CD4-positive, alpha-beta memory T cell (primary cell): ENCODE data around the gene UTY. TPM values are rescaled to one million over a fixed set of nuclear protein-coding genes. Genes with fewer than 3 reads are reported as not detected.

Source experiments
- CTCF ChIA-PET: fragments of 350-600 bp; sonication (Branson Sonifier 250); formaldehyde crosslinking; loops from one replicate; lab custom pipeline; 2021; ENCODE audit warnings: inconsistent platforms; ENCODE audit not compliant: partially characterized antibody; lab: Charles Lee
- POLR2A ChIA-PET: fragments of 350-600 bp; sonication (Branson Sonifier 250); formaldehyde crosslinking; loops from one replicate; lab custom pipeline; 2021; ENCODE audit not compliant: partially characterized antibody; lab: Charles Lee
- DNase-seq, 5 donors: peaks; one replicate each; pipeline versions ENCODE4 v3.0.0 to v3.0.0-alpha.2; 2020 to 2022; ENCODE audit warnings: mixed read lengths in 1 of 5
- H3K27ac ChIP-seq: one replicate; pipeline ENCODE4 v1.7.0; 2013; ENCODE audit warnings: low read depth, low read length
- H3K27me3 ChIP-seq: 2 replicates; pipeline ENCODE4 v1.7.0; 2013; ENCODE audit warnings: mild to moderate bottlenecking, low read length, moderate library complexity; ENCODE audit not compliant: insufficient read depth
- H3K36me3 ChIP-seq: 2 replicates; pipeline ENCODE4 v1.7.0; 2013; ENCODE audit warnings: mild to moderate bottlenecking, low read length, moderate library complexity; ENCODE audit not compliant: insufficient read depth
- H3K4me1 ChIP-seq: 2 replicates; pipeline ENCODE4 v1.7.0; 2013; ENCODE audit warnings: mild to moderate bottlenecking, low read length, moderate library complexity; ENCODE audit not compliant: insufficient read depth
- H3K4me3 ChIP-seq, 2 donors: one replicate each; pipeline ENCODE4 v1.7.0; 2013; ENCODE audit warnings: low read length in 2 of 2, mild to moderate bottlenecking in 1 of 2
- H3K9me3 ChIP-seq, 2 donors: one replicate each; pipeline ENCODE4 v1.7.0; 2013; ENCODE audit warnings: low read length in 2 of 2, control low read depth in 1 of 2; ENCODE audit not compliant: control insufficient read depth in 1 of 2
- H3K27ac Mint-ChIP-seq, 7 donors: one replicate each; pipeline ENCODE4 v1.8.0; 2020 to 2021; ENCODE audit warnings: mixed read lengths in 7 of 7, mild to moderate bottlenecking in 6 of 7, inconsistent platforms in 3 of 7, moderate library complexity in 3 of 7
- H3K27me3 Mint-ChIP-seq, 2 donors: one replicate each; pipeline ENCODE4 v1.8.0; 2020 to 2021; ENCODE audit warnings: mixed read lengths in 2 of 2
- H3K36me3 Mint-ChIP-seq, 2 donors: one replicate each; pipeline ENCODE4 v1.8.0; 2020 to 2021; ENCODE audit warnings: mixed read lengths in 2 of 2, inconsistent platforms in 1 of 2, mild to moderate bottlenecking in 1 of 2
- H3K4me1 Mint-ChIP-seq, 4 donors: one replicate each; pipeline ENCODE4 v1.8.0; 2020 to 2021; ENCODE audit warnings: mixed read lengths in 4 of 4, mild to moderate bottlenecking in 1 of 4
- H3K4me3 Mint-ChIP-seq, 8 donors: one replicate each; pipeline ENCODE4 v1.8.0; 2020 to 2021; ENCODE audit warnings: mixed read lengths in 8 of 8, mild to moderate bottlenecking in 7 of 8, moderate library complexity in 6 of 8, inconsistent platforms in 3 of 8
- H3K9me3 Mint-ChIP-seq, 8 donors: one replicate each; pipeline ENCODE4 v1.8.0; 2020 to 2021; ENCODE audit warnings: mixed read lengths in 8 of 8, mild to moderate bottlenecking in 5 of 8, inconsistent platforms in 3 of 8, moderate library complexity in 1 of 8
- intact Hi-C: fragments of 100-400 bp; cut with micrococcal nuclease; formaldehyde crosslinking; loops from one replicate; pipeline ENCODE4 v1.15.1; 2023
- polyA plus RNA-seq, 2 donors: library from polyadenylated mRNA; unstranded; fragments of 300-500 nt; fragmentation: Illumina TruSeq; gene quantifications; one replicate each; pipeline ENCODE4 v1.2.3, GENCODE V29; 2021
- total RNA-seq, 2 experiments: library from RNA; stranded (reverse); gene quantifications; one replicate each; pipeline ENCODE4 v1.2.3, GENCODE V29; 2021

UTY gene
- total and polyA plus RNA-seq, 4 experiments from 2014 or later, result 70.8 to 71.8 TPM; not detected in 2

- peaks cover 48% of the 10 kb centered on the region for H3K4me1 ChIP-seq
- H3K9me3 ChIP-seq, result no peaks in the 10 kb centered on the region
- H3K4me3 ChIP-seq, result peak overlapping the region; percentile 85 to 90
- no peaks in the 10 kb centered on the region for H3K27me3 ChIP-seq
- Mint-ChIP-seq H3K4me3 (peak overlapping the region in 2 of 8 donors; percentile 83 to 94), H3K9me3 (no peaks in the 10 kb centered on the region), H3K27me3 (no peaks in the 10 kb centered on the region), H3K27ac (peak overlapping the region in 2 of 7 donors; percentile 98), H3K36me3 (peaks cover 0 to 43% of the 10 kb centered on the region in 2 donors), H3K4me1 (peaks cover 0 to 43% (median 12%) of the 10 kb centered on the region in 4 donors)
- H3K36me3 ChIP-seq, result no peaks in the 10 kb centered on the region
- CTCF ChIA-PET, result no interaction called here
- POLR2A ChIA-PET, result interaction anchor here (1.0 to 3.1 kb wide), 4 partner anchors 10 to 574 kb away, joined by 3 to 44 read pairs (median 8); partner anchors contain the start of genes DDX3Y and TMSB4Y
- intact Hi-C loops, result loop anchor here (2.0 to 10.0 kb wide), 4 partner anchors 103 to 867 kb away; partner anchors contain the start of gene DDX3Y
- peak in 1 of 5 donors; percentile 78 for DNase-seq
- peak overlapping the region; percentile 94 for H3K27ac ChIP-seq
Measured at GRCh38 chrY:13478126-13478785, 1.6 kb downstream of the UTY start.

GRCh38 chrY:13474997-13475396 lies 4.8 kb downstream of the UTY start:
- peaks cover 0 to 64% (median 15%) of the 10 kb centered on the region in 4 donors for H3K4me1 Mint-ChIP-seq
- H3K27ac Mint-ChIP-seq, result peak overlapping the region in 1 of 7 donors; percentile 77
- Histone ChIP-seq H3K27ac (no peak overlapping the region), H3K36me3 (no peaks in the 10 kb centered on the region), H3K9me3 (no peaks in the 10 kb centered on the region), H3K4me1 (peaks cover 69% of the 10 kb centered on the region), H3K4me3 (no peak overlapping the region), H3K27me3 (no peaks in the 10 kb centered on the region)
- intact Hi-C loops, result loop anchor here (10.0 kb wide), 2 partner anchors 100 to 870 kb away; no protein-coding TSS in a partner anchor
- ChIA-PET POLR2A (interaction anchor here (0.8 to 1.3 kb wide), 2 partner anchors 229 to 569 kb away, joined by 3 to 5 read pairs; partner anchors contain the start of gene TMSB4Y), CTCF (no interaction called here)
- H3K9me3 Mint-ChIP-seq, result no peaks in the 10 kb centered on the region
- peaks cover 0 to 61% of the 10 kb centered on the region in 2 donors for H3K36me3 Mint-ChIP-seq
- H3K4me3 Mint-ChIP-seq, result peak overlapping the region in 1 of 8 donors; percentile 84
- no peak for DNase-seq
- no peaks in the 10 kb centered on the region for H3K27me3 Mint-ChIP-seq

- no peaks in the 10 kb centered on the region for H3K27me3 Mint-ChIP-seq
- intact Hi-C loops, result no loop called here
- H3K27ac Mint-ChIP-seq, result no peak overlapping the region
- H3K9me3 Mint-ChIP-seq, result no peaks in the 10 kb centered on the region
- Histone ChIP-seq H3K9me3 (no peaks in the 10 kb centered on the region), H3K4me3 (no peak overlapping the region), H3K27me3 (no peaks in the 10 kb centered on the region), H3K4me1 (peaks cover 53% of the 10 kb centered on the region), H3K27ac (no peak overlapping the region), H3K36me3 (no peaks in the 10 kb centered on the region)
- H3K4me1 Mint-ChIP-seq, result peaks cover 0 to 63% (median 16%) of the 10 kb centered on the region in 4 donors
- H3K36me3 Mint-ChIP-seq, result peaks cover 0 to 37% of the 10 kb centered on the region in 2 donors
- H3K4me3 Mint-ChIP-seq, result peak overlapping the region in 1 of 8 donors; percentile 25
- no peak for DNase-seq
- POLR2A ChIA-PET, result no interaction called here
- CTCF ChIA-PET, result interaction anchor here (1.3 kb wide), 1 partner anchor 14 kb away, joined by 3 read pairs; no protein-coding TSS in a partner anchor
Measured at GRCh38 chrY:13451572-13451971, 28.3 kb downstream of the UTY start.

GRCh38 chrY:13450596-13451130 lies 29.2 kb downstream of the UTY start:
- intact Hi-C loops, result no loop called here
- Mint-ChIP-seq H3K27me3 (no peaks in the 10 kb centered on the region), H3K9me3 (no peaks in the 10 kb centered on the region), H3K4me3 (peak overlapping the region in 1 of 8 donors; percentile 35), H3K27ac (no peak overlapping the region), H3K36me3 (peaks cover 0 to 43% of the 10 kb centered on the region in 2 donors), H3K4me1 (peaks cover 0 to 67% (median 17%) of the 10 kb centered on the region in 4 donors)
- no peak for DNase-seq
- no peak overlapping the region for H3K4me3 ChIP-seq
- H3K4me1 ChIP-seq, result peaks cover 55% of the 10 kb centered on the region
- H3K27me3 ChIP-seq, result no peaks in the 10 kb centered on the region
- H3K9me3 ChIP-seq, result no peaks in the 10 kb centered on the region
- H3K27ac ChIP-seq, result no peak overlapping the region
- CTCF ChIA-PET, result no interaction called here
- no peaks in the 10 kb centered on the region for H3K36me3 ChIP-seq
- POLR2A ChIA-PET, result no interaction called here

GRCh38 chrY:13445566-13445965 lies 34.3 kb downstream of the UTY start:
- POLR2A ChIA-PET, result no interaction called here
- Histone ChIP-seq H3K4me3 (no peak overlapping the region), H3K4me1 (peaks cover 41% of the 10 kb centered on the region), H3K27me3 (no peaks in the 10 kb centered on the region), H3K9me3 (no peaks in the 10 kb centered on the region), H3K36me3 (no peaks in the 10 kb centered on the region), H3K27ac (no peak overlapping the region)
- Mint-ChIP-seq H3K36me3 (peaks cover 0 to 56% of the 10 kb centered on the region in 2 donors), H3K27me3 (no peaks in the 10 kb centered on the region), H3K4me1 (peaks cover 0 to 51% (median 12%) of the 10 kb centered on the region in 4 donors), H3K9me3 (no peaks in the 10 kb centered on the region), H3K4me3 (no peak overlapping the region), H3K27ac (peak overlapping the region in 2 of 7 donors; percentile 12 to 84)
- CTCF ChIA-PET, result no interaction called here
- intact Hi-C loops, result no loop called here
- DNase-seq, result no peak

- H3K27ac Mint-ChIP-seq, result no peak overlapping the region
- POLR2A ChIA-PET, result no interaction called here
- Histone ChIP-seq H3K4me3 (no peak overlapping the region), H3K27ac (no peak overlapping the region), H3K36me3 (no peaks in the 10 kb centered on the region), H3K27me3 (no peaks in the 10 kb centered on the region), H3K4me1 (peaks cover 33% of the 10 kb centered on the region), H3K9me3 (no peaks in the 10 kb centered on the region)
- no peaks in the 10 kb centered on the region for H3K27me3 Mint-ChIP-seq
- DNase-seq, result no peak
- H3K9me3 Mint-ChIP-seq, result no peaks in the 10 kb centered on the region
- H3K4me3 Mint-ChIP-seq, result no peak overlapping the region
- intact Hi-C loops, result no loop called here
- peaks cover 0 to 62% (median 12%) of the 10 kb centered on the region in 4 donors for H3K4me1 Mint-ChIP-seq
- H3K36me3 Mint-ChIP-seq, result peaks cover 0 to 60% of the 10 kb centered on the region in 2 donors
- CTCF ChIA-PET, result no interaction called here
Measured at GRCh38 chrY:13443146-13443545, 36.7 kb downstream of the UTY start.

GRCh38 chrY:13440811-13441210 lies 39.0 kb downstream of the UTY start:
- Mint-ChIP-seq H3K4me1 (peaks cover 0 to 66% (median 16%) of the 10 kb centered on the region in 4 donors), H3K9me3 (no peaks in the 10 kb centered on the region), H3K4me3 (no peak overlapping the region), H3K36me3 (peaks cover 0 to 51% of the 10 kb centered on the region in 2 donors), H3K27ac (peak overlapping the region in 2 of 7 donors; percentile 3 to 56), H3K27me3 (no peaks in the 10 kb centered on the region)
- no peak overlapping the region for H3K27ac ChIP-seq
- ChIA-PET POLR2A (no interaction called here), CTCF (no interaction called here)
- no peak overlapping the region for H3K4me3 ChIP-seq
- H3K27me3 ChIP-seq, result no peaks in the 10 kb centered on the region
- peaks cover 43% of the 10 kb centered on the region for H3K4me1 ChIP-seq
- DNase-seq, result no peak
- intact Hi-C loops, result no loop called here
- no peaks in the 10 kb centered on the region for H3K9me3 ChIP-seq
- H3K36me3 ChIP-seq, result no peaks in the 10 kb centered on the region
